ENCODE measurements around the gene UHRF2. TPM values are rescaled to one million over a fixed set of nuclear protein-coding genes. Genes with fewer than 3 reads are reported as not detected.

Gene UHRF2
- total and polyA plus RNA-seq, 2 of the 13 experiments (the other 11 are each of a cell fraction or from before 2014, with no cell fraction given): 42.1 to 44.2 TPM

DNA sequence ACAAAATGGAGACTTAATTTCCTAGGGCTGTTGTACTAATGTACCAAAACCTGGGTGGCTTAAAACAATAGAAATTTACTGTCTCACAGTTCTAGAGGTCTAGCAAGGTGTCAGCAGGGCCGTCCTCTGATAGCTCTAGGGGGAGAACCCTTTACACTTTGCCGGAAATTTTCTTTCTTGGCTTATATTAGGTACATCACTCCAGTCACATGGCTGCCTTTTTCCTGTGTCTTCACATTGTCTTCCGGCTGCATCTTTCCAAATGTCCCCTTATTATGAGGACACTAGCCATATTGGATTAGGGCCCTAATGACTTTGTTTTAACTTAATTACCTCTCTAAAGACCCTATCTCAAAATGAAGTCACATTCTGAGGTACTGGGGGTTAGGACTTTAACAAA lies 5.8 kb downstream of the UHRF2 start:
- no peak overlapping the region for H3K27ac ChIP-seq (ENCODE audit: extremely low read length, insufficient read depth, low read length)
- no peak overlapping the region for H3K9ac ChIP-seq (ENCODE audit: insufficient read depth, low read depth, low read length)
- DNase-seq (ENCODE audit: low spot score): no peak
- H3K9me3 ChIP-seq (ENCODE audit: low read length): no peaks in the 10 kb centered on the region
- no TSS peak for BruUV-seq (replicated peaks)
- intact Hi-C loops (cut with micrococcal nuclease; ENCODE audit: unreplicated experiment): loop anchor here (1.0 kb wide), 1 partner anchor 19 kb away; no protein-coding TSS in a partner anchor
- H4K20me1 ChIP-seq (ENCODE audit: insufficient read depth, low read length): peaks cover 74% of the 10 kb centered on the region
- no peak overlapping the region for H3K4me3 ChIP-seq (replicated peaks in 1 of 3; ENCODE audit: insufficient read depth in 1 of 3, low read depth in 2 of 3, low read length in 3 of 3)
- no peak for ATAC-seq
- no peak for FAIRE-seq
- H3K79me2 ChIP-seq (ENCODE audit: insufficient read depth, low read length): peaks cover 93% of the 10 kb centered on the region
- ChIA-PET CTCF (ENCODE audit: low intra/inter-chr PET ratio, low total read pairs) (no interaction called here), POLR2A (no interaction called here)
- H3K36me3 ChIP-seq (replicated peaks in 1 of 2; ENCODE audit: control insufficient read depth in 1 of 2, insufficient read depth in 2 of 2, low read length in 2 of 2): peaks cover 3 to 20% of the 10 kb centered on the region in 2 experiments
- WGBS (ENCODE audit: low lambda C conversion rate): 97% methylated on average over 3 of the region's 3 CpGs
- TF ChIP-seq MTA3 (CRISPR knock-in tag; IDR thresholded peaks at IDR 0.05): no peak
- no peak for TF ChIP-seq GTF3A (CRISPR knock-in tag; conservative IDR thresholded peaks at IDR 0.05)
- TF ChIP-seq JUND (CRISPR knock-in tag; IDR thresholded peaks at IDR 0.05): no peak
- no peak for TF ChIP-seq ZNF660 (CRISPR knock-in tag; IDR thresholded peaks at IDR 0.05; ENCODE audit: borderline replicate concordance, low read depth)
- TF ChIP-seq, protein P1, sequence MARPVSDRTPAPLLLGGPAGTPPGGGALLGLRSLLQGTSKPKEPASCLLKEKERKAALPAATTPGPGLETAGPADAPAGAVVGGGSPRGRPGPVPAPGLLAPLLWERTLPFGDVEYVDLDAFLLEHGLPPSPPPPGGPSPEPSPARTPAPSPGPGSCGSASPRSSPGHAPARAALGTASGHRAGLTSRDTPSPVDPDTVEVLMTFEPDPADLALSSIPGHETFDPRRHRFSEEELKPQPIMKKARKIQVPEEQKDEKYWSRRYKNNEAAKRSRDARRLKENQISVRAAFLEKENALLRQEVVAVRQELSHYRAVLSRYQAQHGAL (CRISPR knock-in tag; IDR thresholded peaks at IDR 0.05; ENCODE audit: not compliant biosample characterization): no peak
- TF ChIP-seq POLR2AphosphoS5 (IDR thresholded peaks at IDR 0.05; ENCODE audit: low read depth, low read length): no peak
- peaks cover 52% of the 10 kb centered on the region for H3K4me1 ChIP-seq (ENCODE audit: insufficient read depth, low read length)
- in situ Hi-C loops (cut with HindIII; ENCODE audit: extremely low pct_ligation_motif_present, low pct_unique_long_range_greater_than_20kb): no loop called here
- no peaks in the 10 kb centered on the region for H3K27me3 ChIP-seq (ENCODE audit: control insufficient read depth in 1 of 2, insufficient read depth in 2 of 2, low read length in 2 of 2)
- no peak overlapping the region for H2AFZ ChIP-seq (ENCODE audit: low read length)
- no peak overlapping the region for H3K4me2 ChIP-seq (ENCODE audit: low read depth, low read length)

DNA sequence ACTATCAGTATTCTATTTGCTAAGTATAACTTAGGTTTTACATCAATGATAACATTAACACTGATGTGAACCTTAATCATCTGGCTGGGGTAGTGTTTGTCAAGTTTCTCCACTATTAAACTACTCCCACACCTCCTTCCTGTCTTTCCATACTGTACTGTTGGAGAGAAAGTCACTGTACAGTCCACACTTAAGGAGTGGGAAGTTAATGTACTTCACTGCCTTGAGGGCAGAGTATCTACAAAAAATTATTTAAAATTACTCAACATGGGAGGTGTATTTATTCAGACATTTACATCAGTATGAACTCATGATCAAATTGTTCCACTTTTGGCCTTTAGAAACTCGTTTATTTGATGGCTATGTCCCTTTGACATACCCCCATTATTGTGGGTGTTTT lies 11.9 kb downstream of the UHRF2 start:
- H3K27ac ChIP-seq (ENCODE audit: extremely low read length, insufficient read depth, low read length): no peak overlapping the region
- peaks cover 4 to 50% of the 10 kb centered on the region in 2 experiments for H3K36me3 ChIP-seq (replicated peaks in 1 of 2; ENCODE audit: control insufficient read depth in 1 of 2, insufficient read depth in 2 of 2, low read length in 2 of 2)
- peaks cover 93% of the 10 kb centered on the region for H3K79me2 ChIP-seq (ENCODE audit: insufficient read depth, low read length)
- H2AFZ ChIP-seq (ENCODE audit: low read length): no peak overlapping the region
- FAIRE-seq (no peak), ATAC-seq (no peak), DNase-seq (ENCODE audit: low spot score) (no peak)
- H4K20me1 ChIP-seq (ENCODE audit: insufficient read depth, low read length): peaks cover 21% of the 10 kb centered on the region
- H3K4me1 ChIP-seq (ENCODE audit: insufficient read depth, low read length): 0 out of 2 replicates have a peak, but pooled peaks cover 7% of the 10 kb centered on the region
- in situ Hi-C loops (cut with HindIII; ENCODE audit: extremely low pct_ligation_motif_present, low pct_unique_long_range_greater_than_20kb): no loop called here
- ChIA-PET CTCF (ENCODE audit: low intra/inter-chr PET ratio, low total read pairs) (no interaction called here), POLR2A (interaction anchor here (1.5 to 1.8 kb wide), 2 partner anchors 10 to 12 kb away, joined by 4 read pairs; partner anchors contain the start of gene UHRF2)
- H3K4me3 ChIP-seq (replicated peaks in 1 of 3; ENCODE audit: insufficient read depth in 1 of 3, low read depth in 2 of 3, low read length in 3 of 3): no peak overlapping the region
- intact Hi-C loops (cut with micrococcal nuclease; ENCODE audit: unreplicated experiment): no loop called here
- H3K27me3 ChIP-seq (ENCODE audit: control insufficient read depth in 1 of 2, insufficient read depth in 2 of 2, low read length in 2 of 2): no peaks in the 10 kb centered on the region
- H3K9ac ChIP-seq (ENCODE audit: insufficient read depth, low read depth, low read length): no peak overlapping the region
- no TSS peak for BruUV-seq (replicated peaks)
- no peak overlapping the region for H3K4me2 ChIP-seq (ENCODE audit: low read depth, low read length)
- 100% methylated on average over 1 of the region's 1 CpG for WGBS (ENCODE audit: low lambda C conversion rate)
- no peaks in the 10 kb centered on the region for H3K9me3 ChIP-seq (ENCODE audit: low read length)
- no peak for TF ChIP-seq ZSCAN12 (CRISPR knock-in tag; IDR thresholded peaks at IDR 0.05)
- TF ChIP-seq, protein P2, sequence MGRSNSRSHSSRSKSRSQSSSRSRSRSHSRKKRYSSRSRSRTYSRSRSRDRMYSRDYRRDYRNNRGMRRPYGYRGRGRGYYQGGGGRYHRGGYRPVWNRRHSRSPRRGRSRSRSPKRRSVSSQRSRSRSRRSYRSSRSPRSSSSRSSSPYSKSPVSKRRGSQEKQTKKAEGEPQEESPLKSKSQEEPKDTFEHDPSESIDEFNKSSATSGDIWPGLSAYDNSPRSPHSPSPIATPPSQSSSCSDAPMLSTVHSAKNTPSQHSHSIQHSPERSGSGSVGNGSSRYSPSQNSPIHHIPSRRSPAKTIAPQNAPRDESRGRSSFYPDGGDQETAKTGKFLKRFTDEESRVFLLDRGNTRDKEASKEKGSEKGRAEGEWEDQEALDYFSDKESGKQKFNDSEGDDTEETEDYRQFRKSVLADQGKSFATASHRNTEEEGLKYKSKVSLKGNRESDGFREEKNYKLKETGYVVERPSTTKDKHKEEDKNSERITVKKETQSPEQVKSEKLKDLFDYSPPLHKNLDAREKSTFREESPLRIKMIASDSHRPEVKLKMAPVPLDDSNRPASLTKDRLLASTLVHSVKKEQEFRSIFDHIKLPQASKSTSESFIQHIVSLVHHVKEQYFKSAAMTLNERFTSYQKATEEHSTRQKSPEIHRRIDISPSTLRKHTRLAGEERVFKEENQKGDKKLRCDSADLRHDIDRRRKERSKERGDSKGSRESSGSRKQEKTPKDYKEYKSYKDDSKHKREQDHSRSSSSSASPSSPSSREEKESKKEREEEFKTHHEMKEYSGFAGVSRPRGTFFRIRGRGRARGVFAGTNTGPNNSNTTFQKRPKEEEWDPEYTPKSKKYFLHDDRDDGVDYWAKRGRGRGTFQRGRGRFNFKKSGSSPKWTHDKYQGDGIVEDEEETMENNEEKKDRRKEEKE (IDR thresholded peaks at IDR 0.05): no peak
- no peak for TF ChIP-seq ZNF256 (CRISPR knock-in tag; conservative IDR thresholded peaks at IDR 0.05)
- TF ChIP-seq, protein P3, sequence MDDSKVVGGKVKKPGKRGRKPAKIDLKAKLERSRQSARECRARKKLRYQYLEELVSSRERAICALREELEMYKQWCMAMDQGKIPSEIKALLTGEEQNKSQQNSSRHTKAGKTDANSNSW (CRISPR knock-in tag; IDR thresholded peaks at IDR 0.05; ENCODE audit: borderline replicate concordance): no peak
- no peak for TF ChIP-seq ZNF75D (CRISPR knock-in tag; IDR thresholded peaks at IDR 0.05; ENCODE audit: borderline replicate concordance)
- TF ChIP-seq, protein P4, sequence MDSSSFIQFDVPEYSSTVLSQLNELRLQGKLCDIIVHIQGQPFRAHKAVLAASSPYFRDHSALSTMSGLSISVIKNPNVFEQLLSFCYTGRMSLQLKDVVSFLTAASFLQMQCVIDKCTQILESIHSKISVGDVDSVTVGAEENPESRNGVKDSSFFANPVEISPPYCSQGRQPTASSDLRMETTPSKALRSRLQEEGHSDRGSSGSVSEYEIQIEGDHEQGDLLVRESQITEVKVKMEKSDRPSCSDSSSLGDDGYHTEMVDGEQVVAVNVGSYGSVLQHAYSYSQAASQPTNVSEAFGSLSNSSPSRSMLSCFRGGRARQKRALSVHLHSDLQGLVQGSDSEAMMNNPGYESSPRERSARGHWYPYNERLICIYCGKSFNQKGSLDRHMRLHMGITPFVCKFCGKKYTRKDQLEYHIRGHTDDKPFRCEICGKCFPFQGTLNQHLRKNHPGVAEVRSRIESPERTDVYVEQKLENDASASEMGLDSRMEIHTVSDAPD (CRISPR knock-in tag; IDR thresholded peaks at IDR 0.05): no peak
- no peak for TF ChIP-seq FOXC1 (CRISPR knock-in tag; IDR thresholded peaks at IDR 0.05; ENCODE audit: borderline replicate concordance)
- no peak for TF ChIP-seq ZNF546 (CRISPR knock-in tag; conservative IDR thresholded peaks at IDR 0.05)
